ENCODE measurements around the gene BPIFA2. TPM values are rescaled to one million over a fixed set of nuclear protein-coding genes. Genes with fewer than 3 reads are reported as not detected.

BPIFA2 gene
- total RNA-seq, 8 experiments from 2014 or later = not detected

- in situ Hi-C loops (cut with MboI; ENCODE audit: low pct_unique_long_range_greater_than_20kb in 2 of 9, low sequenced_read_pairs in 9 of 9, unreplicated experiment in 9 of 9) = no loop called here
- no peak for ATAC-seq (replicated peaks in 6 of 8)
- Histone ChIP-seq H3K27ac (no peak overlapping the region), H3K4me3 (no peak overlapping the region), H3K4me1 (replicated peaks in 1 of 2) (peaks cover 0 to 5% of the 10 kb centered on the region in 2 donors)
- WGBS, 10 experiments = 0 to 71% (median 25%) methylated on average over 1 to 3 of the region's 3 CpGs
These were observed 30.8 kb upstream of the BPIFA2 start for GRCh38 chr20:33137195-33137594.

GRCh38 chr20:33139467-33139866 is 28.5 kb upstream of the BPIFA2 start:
- ATAC-seq (replicated peaks in 6 of 8) = no peak
- Histone ChIP-seq H3K27ac (no peak overlapping the region), H3K4me1 (replicated peaks in 1 of 2) (no peaks in the 10 kb centered on the region), H3K4me3 (no peak overlapping the region)
- in situ Hi-C loops (cut with MboI; ENCODE audit: low pct_unique_long_range_greater_than_20kb in 2 of 9, low sequenced_read_pairs in 9 of 9, unreplicated experiment in 9 of 9) = no loop called here

- no peak overlapping the region for H3K27ac ChIP-seq
- ATAC-seq (replicated peaks in 6 of 8) = no peak
- in situ Hi-C loops (cut with MboI; ENCODE audit: low pct_unique_long_range_greater_than_20kb in 2 of 9, low sequenced_read_pairs in 9 of 9, unreplicated experiment in 9 of 9) = no loop called here
- no peak overlapping the region for H3K4me3 ChIP-seq
- H3K4me1 ChIP-seq (replicated peaks in 1 of 2) = no peaks in the 10 kb centered on the region
- WGBS, 10 experiments = 0 to 70% (median 31%) methylated on average over 1 to 4 of the region's 5 CpGs; no CpG with 5 or more reads in 2 of the 10 experiments
These were observed 22.4 kb upstream of the BPIFA2 start for GRCh38 chr20:33145521-33145920.

GRCh38 chr20:33147299-33147698 is 20.7 kb upstream of the BPIFA2 start:
- Histone ChIP-seq H3K4me3 (no peak overlapping the region), H3K27ac (no peak overlapping the region), H3K4me1 (replicated peaks in 1 of 2) (no peaks in the 10 kb centered on the region)
- in situ Hi-C loops (cut with MboI; ENCODE audit: low pct_unique_long_range_greater_than_20kb in 2 of 9, low sequenced_read_pairs in 9 of 9, unreplicated experiment in 9 of 9) = no loop called here
- WGBS, 10 experiments = 0 to 100% (median 27%) methylated on average over 1 to 3 of the region's 5 CpGs; no CpG with 5 or more reads in 5 of the 10 experiments
- ATAC-seq (replicated peaks in 6 of 8) = no peak

- 7 to 100% (median 67%) methylated on average over 1 to 2 of the region's 4 CpGs; no CpG with 5 or more reads in 5 of the 10 experiments for WGBS, 10 experiments
- Histone ChIP-seq H3K4me1 (replicated peaks in 1 of 2) (no peaks in the 10 kb centered on the region), H3K27ac (no peak overlapping the region), H3K4me3 (no peak overlapping the region)
- ATAC-seq (replicated peaks in 6 of 8) = no peak
- in situ Hi-C loops (cut with MboI; ENCODE audit: low pct_unique_long_range_greater_than_20kb in 2 of 9, low sequenced_read_pairs in 9 of 9, unreplicated experiment in 9 of 9) = no loop called here
These were observed 19.9 kb upstream of the BPIFA2 start for GRCh38 chr20:33148040-33148439.

- in situ Hi-C loops (cut with MboI; ENCODE audit: low pct_unique_long_range_greater_than_20kb in 2 of 9, low sequenced_read_pairs in 9 of 9, unreplicated experiment in 9 of 9) = no loop called here
- no peak overlapping the region for H3K27ac ChIP-seq
- no peak for ATAC-seq (replicated peaks in 6 of 8)
- 4 to 100% (median 70%) methylated on average over 1 to 6 of the region's 6 CpGs; no CpG with 5 or more reads in 1 of the 10 experiments for WGBS, 10 experiments
- H3K4me3 ChIP-seq = no peak overlapping the region
- H3K4me1 ChIP-seq (replicated peaks in 1 of 2) = no peaks in the 10 kb centered on the region
These were observed 13.7 kb upstream of the BPIFA2 start for GRCh38 chr20:33154252-33154651.

GRCh38 chr20:33158637-33159385 is 9.1 kb upstream of the BPIFA2 start:
- H3K4me1 ChIP-seq (replicated peaks in 1 of 2) = no peaks in the 10 kb centered on the region
- in situ Hi-C loops (cut with MboI; ENCODE audit: low pct_unique_long_range_greater_than_20kb in 2 of 9, low sequenced_read_pairs in 9 of 9, unreplicated experiment in 9 of 9) = no loop called here
- H3K27ac ChIP-seq = no peak overlapping the region
- no peak for ATAC-seq (replicated peaks in 6 of 8)
- no peak overlapping the region for H3K4me3 ChIP-seq
- WGBS, 10 experiments = 40 to 100% (median 78%) methylated on average over 1 to 8 of the region's 9 CpGs; no CpG with 5 or more reads in 2 of the 10 experiments

- in situ Hi-C loops (cut with MboI; ENCODE audit: low pct_unique_long_range_greater_than_20kb in 2 of 9, low sequenced_read_pairs in 9 of 9, unreplicated experiment in 9 of 9) = no loop called here
- no peak for ATAC-seq (replicated peaks in 6 of 8)
- Histone ChIP-seq H3K4me3 (no peak overlapping the region), H3K27ac (no peak overlapping the region), H3K4me1 (replicated peaks in 1 of 2) (no peaks in the 10 kb centered on the region)
- 0 to 73% (median 67%) methylated on average over 1 to 2 of the region's 3 CpGs; no CpG with 5 or more reads in 7 of the 10 experiments for WGBS, 10 experiments
These were observed 8.2 kb upstream of the BPIFA2 start for GRCh38 chr20:33159713-33160112.

GRCh38 chr20:33160681-33161080 is 7.3 kb upstream of the BPIFA2 start:
- H3K4me1 ChIP-seq (replicated peaks in 1 of 2) = no peaks in the 10 kb centered on the region
- WGBS, 10 experiments = 0 to 80% (median 50%) methylated on average over 2 to 4 of the region's 5 CpGs; no CpG with 5 or more reads in 3 of the 10 experiments
- in situ Hi-C loops (cut with MboI; ENCODE audit: low pct_unique_long_range_greater_than_20kb in 2 of 9, low sequenced_read_pairs in 9 of 9, unreplicated experiment in 9 of 9) = no loop called here
- no peak overlapping the region for H3K27ac ChIP-seq
- no peak overlapping the region for H3K4me3 ChIP-seq
- ATAC-seq (replicated peaks in 6 of 8) = no peak

GRCh38 chr20:33162313-33162712 is 5.6 kb upstream of the BPIFA2 start:
- WGBS, 10 experiments = 0 to 100% (median 77%) methylated on average over 1 to 4 of the region's 6 CpGs; no CpG with 5 or more reads in 5 of the 10 experiments
- ATAC-seq (replicated peaks in 6 of 8) = no peak
- H3K27ac ChIP-seq = no peak overlapping the region
- no peak overlapping the region for H3K4me3 ChIP-seq
- H3K4me1 ChIP-seq (replicated peaks in 1 of 2) = no peaks in the 10 kb centered on the region
- in situ Hi-C loops (cut with MboI; ENCODE audit: low pct_unique_long_range_greater_than_20kb in 2 of 9, low sequenced_read_pairs in 9 of 9, unreplicated experiment in 9 of 9) = no loop called here

- WGBS, 10 experiments = 0 to 60% (median 18%) methylated on average over 1 to 2 of the region's 5 CpGs; no CpG with 5 or more reads in 2 of the 10 experiments
- in situ Hi-C loops (cut with MboI; ENCODE audit: low pct_unique_long_range_greater_than_20kb in 2 of 9, low sequenced_read_pairs in 9 of 9, unreplicated experiment in 9 of 9) = no loop called here
- H3K4me1 ChIP-seq (replicated peaks in 1 of 2) = no peaks in the 10 kb centered on the region
- H3K4me3 ChIP-seq = no peak overlapping the region
- ATAC-seq (replicated peaks in 6 of 8) = no peak
- H3K27ac ChIP-seq = no peak overlapping the region
These were observed 5.2 kb upstream of the BPIFA2 start for GRCh38 chr20:33162753-33163152.

GRCh38 chr20:33163856-33164762 is 3.9 kb upstream of the BPIFA2 start:
- WGBS, 10 experiments = 9 to 83% (median 53%) methylated on average over 1 to 6 of the region's 8 CpGs; no CpG with 5 or more reads in 1 of the 10 experiments
- in situ Hi-C loops (cut with MboI; ENCODE audit: low pct_unique_long_range_greater_than_20kb in 2 of 9, low sequenced_read_pairs in 9 of 9, unreplicated experiment in 9 of 9) = no loop called here
- H3K27ac ChIP-seq = no peak overlapping the region
- H3K4me3 ChIP-seq = no peak overlapping the region
- no peak for ATAC-seq (replicated peaks in 6 of 8)
- no peaks in the 10 kb centered on the region for H3K4me1 ChIP-seq (replicated peaks in 1 of 2)

GRCh38 chr20:33164763-33165095 is 3.2 kb upstream of the BPIFA2 start:
- no peaks in the 10 kb centered on the region for H3K4me1 ChIP-seq (replicated peaks in 1 of 2)
- H3K4me3 ChIP-seq = no peak overlapping the region
- in situ Hi-C loops (cut with MboI; ENCODE audit: low pct_unique_long_range_greater_than_20kb in 2 of 9, low sequenced_read_pairs in 9 of 9, unreplicated experiment in 9 of 9) = no loop called here
- H3K27ac ChIP-seq = no peak overlapping the region
- ATAC-seq (replicated peaks in 6 of 8) = no peak
- 0 to 81% (median 51%) methylated on average over 2 to 6 of the region's 6 CpGs; no CpG with 5 or more reads in 1 of the 10 experiments for WGBS, 10 experiments
